Astrocyte (in vitro differentiated cells and primary cell): ENCODE data around the gene ALCAM.

ENCODE experiments used
- EZH2 ChIP-seq: IDR thresholded peaks from 2 replicates; pipeline ENCODE4 v1.6.1; 2012; ENCODE audit warnings: mild to moderate bottlenecking, low read length, inconsistent platforms; ENCODE audit not compliant: insufficient read depth
- TF ChIP-seq, protein P1 (sequence below): IDR thresholded peaks from 2 replicates; pipeline ENCODE4 v1.5.1; 2011; ENCODE audit warnings: low read depth, mild to moderate bottlenecking, inconsistent platforms, low read length, moderate library complexity; ENCODE audit not compliant: insufficient read depth

DNA sequence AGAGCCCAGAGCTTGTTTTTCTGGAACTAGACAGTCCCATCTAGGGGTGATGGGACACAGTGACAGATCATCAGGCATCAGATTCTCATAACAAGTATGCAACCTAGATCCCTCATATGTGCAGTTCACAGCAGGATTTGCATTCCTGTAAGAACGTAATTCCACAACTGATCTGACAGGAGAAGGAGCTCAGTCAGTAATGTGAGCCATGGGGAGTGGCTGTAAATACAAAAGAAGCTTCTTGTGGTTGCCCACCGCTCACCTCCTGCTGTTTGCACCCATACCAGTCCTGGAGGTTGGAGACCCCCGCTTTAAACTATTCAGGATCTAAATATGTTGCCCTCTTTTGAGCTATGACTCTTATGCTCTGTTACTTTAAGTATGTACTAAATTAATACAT lies 167.3 kb downstream of the ALCAM start:
- TF ChIP-seq, protein P1, sequence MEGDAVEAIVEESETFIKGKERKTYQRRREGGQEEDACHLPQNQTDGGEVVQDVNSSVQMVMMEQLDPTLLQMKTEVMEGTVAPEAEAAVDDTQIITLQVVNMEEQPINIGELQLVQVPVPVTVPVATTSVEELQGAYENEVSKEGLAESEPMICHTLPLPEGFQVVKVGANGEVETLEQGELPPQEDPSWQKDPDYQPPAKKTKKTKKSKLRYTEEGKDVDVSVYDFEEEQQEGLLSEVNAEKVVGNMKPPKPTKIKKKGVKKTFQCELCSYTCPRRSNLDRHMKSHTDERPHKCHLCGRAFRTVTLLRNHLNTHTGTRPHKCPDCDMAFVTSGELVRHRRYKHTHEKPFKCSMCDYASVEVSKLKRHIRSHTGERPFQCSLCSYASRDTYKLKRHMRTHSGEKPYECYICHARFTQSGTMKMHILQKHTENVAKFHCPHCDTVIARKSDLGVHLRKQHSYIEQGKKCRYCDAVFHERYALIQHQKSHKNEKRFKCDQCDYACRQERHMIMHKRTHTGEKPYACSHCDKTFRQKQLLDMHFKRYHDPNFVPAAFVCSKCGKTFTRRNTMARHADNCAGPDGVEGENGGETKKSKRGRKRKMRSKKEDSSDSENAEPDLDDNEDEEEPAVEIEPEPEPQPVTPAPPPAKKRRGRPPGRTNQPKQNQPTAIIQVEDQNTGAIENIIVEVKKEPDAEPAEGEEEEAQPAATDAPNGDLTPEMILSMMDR = no peak
- no peak for TF ChIP-seq EZH2
